OCI-LY1 (cell line): ENCODE results near the gene CCNG2.

Experiments
- H2AFZ ChIP-seq: fragments of 200-600 bp; sonication (generic), shearing (Covaris generic); 2 replicates; pipeline ENCODE4 v1.6.0; 2014; ENCODE audit warnings: antibody characterized with exemption, mild to moderate bottlenecking, low read length
- H3F3A ChIP-seq: fragments of 200-600 bp; sonication (generic), shearing (Covaris generic); 2 replicates; pipeline ENCODE4 v1.6.0; 2014; ENCODE audit warnings: mild to moderate bottlenecking, antibody characterized with exemption, low read length, moderate library complexity; ENCODE audit not compliant: insufficient read depth
- H3K27ac ChIP-seq: fragments of 200-600 bp; sonication (generic); 2 replicates; pipeline ENCODE4 v1.5.1; 2014; ENCODE audit warnings: low read length, mixed run types, mild to moderate bottlenecking, low read depth; ENCODE audit not compliant: poor library complexity, severe bottlenecking
- H3K27me3 ChIP-seq: fragments of 200-600 bp; sonication (generic); 2 replicates; pipeline ENCODE4 v1.6.0; 2014; ENCODE audit warnings: antibody characterized with exemption, mild to moderate bottlenecking, low read length, moderate library complexity; ENCODE audit not compliant: insufficient read depth
- H3K36me3 ChIP-seq: fragments of 200-600 bp; sonication (generic); 2 replicates; pipeline ENCODE4 v1.6.1; 2014; ENCODE audit warnings: mild to moderate bottlenecking, antibody characterized with exemption, low read length, moderate library complexity, mixed read lengths; ENCODE audit not compliant: insufficient read depth
- H3K4me1 ChIP-seq: fragments of 200-600 bp; sonication (generic); 2 replicates; pipeline ENCODE4 v1.5.1; 2014; ENCODE audit warnings: mild to moderate bottlenecking, low read length, moderate library complexity; ENCODE audit not compliant: insufficient read depth, severe bottlenecking
- H3K4me2 ChIP-seq: fragments of 200-600 bp; sonication (generic), shearing (Covaris generic); 2 replicates; pipeline ENCODE4 v1.6.1; 2014; ENCODE audit warnings: low read length
- H3K4me3 ChIP-seq: fragments of 200-600 bp; sonication (generic); 2 replicates; pipeline ENCODE4 v1.5.1; 2014; ENCODE audit warnings: low read length, low read depth, mild to moderate bottlenecking, mixed read lengths; ENCODE audit not compliant: poor library complexity, severe bottlenecking
- H3K79me2 ChIP-seq: fragments of 200-600 bp; shearing (Covaris generic); 2 replicates; pipeline ENCODE4 v1.6.1; 2016; ENCODE audit warnings: mixed run types, low read length, mixed read lengths; ENCODE audit not compliant: insufficient read depth
- H3K9ac ChIP-seq: fragments of 200-600 bp; sonication (generic), shearing (Covaris generic); 2 replicates; pipeline ENCODE4 v1.6.1; 2014; ENCODE audit warnings: mild to moderate bottlenecking, low read length, mixed read lengths
- H3K9me2 ChIP-seq: fragments of 200-600 bp; sonication (generic), shearing (Covaris generic); 2 replicates; pipeline ENCODE4 v1.6.1; 2014; ENCODE audit warnings: low read depth, mild to moderate bottlenecking, low read length, mixed read lengths
- H3K9me3 ChIP-seq: fragments of 200-600 bp; shearing (Covaris generic); 2 replicates; pipeline ENCODE4 v1.6.1; 2014; ENCODE audit warnings: low read length, mixed read lengths
- H4K20me1 ChIP-seq: fragments of 200-600 bp; sonication (generic), shearing (Covaris generic); 2 replicates; pipeline ENCODE4 v1.6.0; 2016; ENCODE audit warnings: mild to moderate bottlenecking, low read length; ENCODE audit not compliant: insufficient read depth
- EZH2 ChIP-seq: fragments of 200-600 bp; sonication (generic), shearing (Covaris generic); IDR thresholded peaks from 2 replicates; pipeline ENCODE4 v1.8.0; 2017; ENCODE audit warnings: borderline replicate concordance, mixed run types, mild to moderate bottlenecking, antibody characterized with exemption, low read length, moderate library complexity, mixed read lengths
- TF ChIP-seq, protein P1 (sequence below): fragments of 200-600 bp; sonication (generic), shearing (Covaris generic); IDR thresholded peaks from 2 replicates; pipeline ENCODE4 v1.5.1; 2017; ENCODE audit warnings: mild to moderate bottlenecking, antibody characterized with exemption, low read length, moderate library complexity, mixed read lengths

CCNG2 gene

DNA sequence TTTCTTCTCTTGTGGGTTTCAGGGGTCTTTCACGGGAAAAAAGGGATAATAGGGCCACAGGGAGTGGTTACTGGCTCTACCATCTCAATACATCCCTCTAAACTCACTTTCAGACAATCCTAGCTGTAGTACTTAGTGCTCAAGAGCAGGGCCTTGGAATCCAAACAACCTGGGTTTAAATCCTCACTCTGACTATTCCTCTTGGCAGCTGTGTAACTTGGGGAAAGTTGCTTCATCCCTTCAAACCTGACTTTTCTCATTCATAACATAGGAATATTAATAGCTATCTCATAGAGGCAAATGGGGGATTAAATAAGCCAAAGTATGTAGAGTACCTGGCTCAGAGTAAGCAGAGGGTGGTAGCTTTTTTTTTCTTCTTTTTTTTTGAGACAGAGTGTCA is 32.4 kb downstream of the CCNG2 start:
- Histone ChIP-seq H3K9me3 (no peaks in the 10 kb centered on the region), H3K9ac (no peak overlapping the region), H3K36me3 (no peaks in the 10 kb centered on the region), H3F3A (no peaks in the 10 kb centered on the region), H4K20me1 (no peaks in the 10 kb centered on the region), H3K4me3 (no peak overlapping the region), H3K27me3 (no peaks in the 10 kb centered on the region), H3K79me2 (no peaks in the 10 kb centered on the region), H3K4me2 (no peak overlapping the region), H3K27ac (no peak overlapping the region), H3K9me2 (no peaks in the 10 kb centered on the region), H2AFZ (no peak overlapping the region), H3K4me1 (peaks cover 18% of the 10 kb centered on the region)
- TF ChIP-seq, protein P1, sequence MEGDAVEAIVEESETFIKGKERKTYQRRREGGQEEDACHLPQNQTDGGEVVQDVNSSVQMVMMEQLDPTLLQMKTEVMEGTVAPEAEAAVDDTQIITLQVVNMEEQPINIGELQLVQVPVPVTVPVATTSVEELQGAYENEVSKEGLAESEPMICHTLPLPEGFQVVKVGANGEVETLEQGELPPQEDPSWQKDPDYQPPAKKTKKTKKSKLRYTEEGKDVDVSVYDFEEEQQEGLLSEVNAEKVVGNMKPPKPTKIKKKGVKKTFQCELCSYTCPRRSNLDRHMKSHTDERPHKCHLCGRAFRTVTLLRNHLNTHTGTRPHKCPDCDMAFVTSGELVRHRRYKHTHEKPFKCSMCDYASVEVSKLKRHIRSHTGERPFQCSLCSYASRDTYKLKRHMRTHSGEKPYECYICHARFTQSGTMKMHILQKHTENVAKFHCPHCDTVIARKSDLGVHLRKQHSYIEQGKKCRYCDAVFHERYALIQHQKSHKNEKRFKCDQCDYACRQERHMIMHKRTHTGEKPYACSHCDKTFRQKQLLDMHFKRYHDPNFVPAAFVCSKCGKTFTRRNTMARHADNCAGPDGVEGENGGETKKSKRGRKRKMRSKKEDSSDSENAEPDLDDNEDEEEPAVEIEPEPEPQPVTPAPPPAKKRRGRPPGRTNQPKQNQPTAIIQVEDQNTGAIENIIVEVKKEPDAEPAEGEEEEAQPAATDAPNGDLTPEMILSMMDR = no peak
- TF ChIP-seq EZH2 = no peak

DNA sequence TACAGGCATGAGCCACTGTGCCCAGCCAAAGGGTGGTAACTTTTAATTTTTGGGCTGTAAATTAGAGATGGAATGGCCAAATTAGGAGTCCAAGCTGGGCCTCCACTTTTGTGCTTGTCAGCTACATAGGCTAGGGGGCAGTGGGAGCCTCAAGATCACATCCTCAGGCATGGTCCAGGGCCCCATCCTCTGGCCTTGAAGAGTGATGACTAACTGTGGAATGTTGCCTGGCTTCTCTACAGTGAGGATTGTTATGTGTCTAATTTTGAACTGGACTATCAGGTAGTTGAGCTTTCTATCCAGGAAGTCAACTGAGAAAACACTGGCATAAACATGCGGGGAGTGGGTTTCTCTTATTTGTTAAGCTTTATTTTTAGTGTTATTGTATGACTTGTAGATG is 33.0 kb downstream of the CCNG2 start:
- Histone ChIP-seq H3K27me3 (no peaks in the 10 kb centered on the region), H3K36me3 (no peaks in the 10 kb centered on the region), H3K9ac (no peak overlapping the region), H3K4me3 (no peak overlapping the region), H3F3A (no peaks in the 10 kb centered on the region), H3K9me3 (no peaks in the 10 kb centered on the region), H4K20me1 (no peaks in the 10 kb centered on the region), H3K27ac (no peak overlapping the region), H3K4me2 (no peak overlapping the region), H3K9me2 (no peaks in the 10 kb centered on the region), H3K4me1 (peaks cover 21% of the 10 kb centered on the region), H2AFZ (no peak overlapping the region), H3K79me2 (no peaks in the 10 kb centered on the region)
- TF ChIP-seq, protein P1 = no peak
- TF ChIP-seq EZH2 = no peak

DNA sequence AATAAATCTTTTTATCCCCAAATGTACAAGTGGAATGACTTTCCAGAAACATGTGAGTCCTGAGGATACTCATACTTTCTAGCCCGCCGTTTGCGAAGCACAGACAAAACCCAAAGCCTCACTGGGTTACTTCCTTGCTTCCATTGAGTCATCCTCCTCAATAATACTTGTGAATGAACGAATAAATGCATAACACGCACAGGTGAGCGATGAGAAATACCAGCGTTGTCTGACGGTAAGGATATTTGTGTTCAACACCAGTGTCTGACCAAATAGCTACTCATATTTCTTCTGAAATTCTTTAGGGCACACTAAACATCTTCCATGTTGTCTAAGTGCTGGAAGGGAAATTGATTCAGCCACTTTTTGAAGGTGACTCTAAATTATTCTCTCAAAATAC is 36.0 kb downstream of the CCNG2 start:
- Histone ChIP-seq H3K79me2 (no peaks in the 10 kb centered on the region), H3K4me3 (peak overlapping the region; percentile 45), H2AFZ (peak overlapping the region; percentile 97), H3K27me3 (no peaks in the 10 kb centered on the region), H3K27ac (peak overlapping the region; percentile 81), H3K36me3 (no peaks in the 10 kb centered on the region), H3K4me2 (peak overlapping the region; percentile 58), H3F3A (no peaks in the 10 kb centered on the region), H3K4me1 (peaks cover 28% of the 10 kb centered on the region), H3K9me2 (no peaks in the 10 kb centered on the region), H4K20me1 (no peaks in the 10 kb centered on the region), H3K9ac (no peak overlapping the region), H3K9me3 (no peaks in the 10 kb centered on the region)
- TF ChIP-seq, protein P1 = no peak
- no peak for TF ChIP-seq EZH2
